ENCODE data around the gene PPCDC. TPM values are rescaled to one million over a fixed set of nuclear protein-coding genes. Genes with fewer than 3 reads are reported as not detected.
A peak's percentile ranks its signal among the peaks of the same experiment; 100 is the strongest.

PPCDC gene
- total RNA-seq, 2 donors from 2014 or later: 5.9 to 6.8 TPM

GRCh38 chr15:75007216-75007615 is 16.2 kb upstream of the PPCDC start:
- ATAC-seq: no peak

GRCh38 chr15:75008221-75008625 is 15.2 kb upstream of the PPCDC start:
- intact Hi-C loops (cut with DNase I): no loop called here
- no peak for ATAC-seq
- DNase-seq: no peak

More at GRCh38 chr15:75007216-75007615, 16.2 kb upstream of the PPCDC start:
- intact Hi-C loops (cut with DNase I): no loop called here
- no peak for DNase-seq

- ATAC-seq (peak in 1 of 2 donors; percentile 23), DNase-seq (no peak)
- intact Hi-C loops (cut with DNase I): no loop called here
Measured at GRCh38 chr15:75008629-75009326, 14.6 kb upstream of the PPCDC start.

GRCh38 chr15:75016431-75016830 is 7.0 kb upstream of the PPCDC start:
- ATAC-seq: no peak
- DNase-seq: no peak
- intact Hi-C loops (cut with DNase I): no loop called here

- DNase-seq (no peak), ATAC-seq (no peak)
- intact Hi-C loops (cut with DNase I): no loop called here
Measured at GRCh38 chr15:75019916-75020315, 3.5 kb upstream of the PPCDC start.

GRCh38 chr15:75021341-75021740 is 2.0 kb upstream of the PPCDC start:
- DNase-seq: no peak
- intact Hi-C loops (cut with DNase I): no loop called here
- ATAC-seq: no peak

GRCh38 chr15:75022783-75023180 is 608 bp upstream of the PPCDC start:
- ATAC-seq: no peak
- DNase-seq: no peak
- intact Hi-C loops (cut with DNase I): no loop called here

GRCh38 chr15:75023872-75024636 is 664 bp downstream of the PPCDC start:
- DNase-seq (no peak), ATAC-seq (peak; percentile 44 to 54)
- intact Hi-C loops (cut with DNase I): no loop called here

- no peak for ATAC-seq
- intact Hi-C loops (cut with DNase I): no loop called here
- DNase-seq: no peak
Measured at GRCh38 chr15:75025107-75025506, 1.7 kb downstream of the PPCDC start.

- ATAC-seq: no peak
- DNase-seq: no peak
- intact Hi-C loops (cut with DNase I): no loop called here
Measured at GRCh38 chr15:75025548-75026260, 2.3 kb downstream of the PPCDC start.

GRCh38 chr15:75027551-75027950 is 4.2 kb downstream of the PPCDC start:
- ATAC-seq (no peak), DNase-seq (no peak)
- intact Hi-C loops (cut with DNase I): no loop called here

GRCh38 chr15:75028991-75029377 is 5.6 kb downstream of the PPCDC start:
- intact Hi-C loops (cut with DNase I): loop anchor here in 1 of 2 donors (1.0 kb wide), 1 partner anchor 175 kb away; no protein-coding TSS in a partner anchor
- DNase-seq: no peak
- no peak for ATAC-seq

- intact Hi-C loops (cut with DNase I): loop anchor here (1.0 to 2.0 kb wide), 2 partner anchors 173 to 175 kb away; no protein-coding TSS in a partner anchor
- peak; percentile 88 for ATAC-seq
- DNase-seq: peak; percentile 95
Measured at GRCh38 chr15:75029378-75030022, 6.1 kb downstream of the PPCDC start.

GRCh38 chr15:75030023-75030413 is 6.6 kb downstream of the PPCDC start:
- ATAC-seq (peak; percentile 32 to 55), DNase-seq (no peak)
- intact Hi-C loops (cut with DNase I): loop anchor here in 1 of 2 donors (2.0 kb wide), 1 partner anchor 173 kb away; no protein-coding TSS in a partner anchor

- DNase-seq (no peak), ATAC-seq (no peak)
- intact Hi-C loops (cut with DNase I): loop anchor here in 1 of 2 donors (2.0 kb wide), 1 partner anchor 172 kb away; no protein-coding TSS in a partner anchor
Measured at GRCh38 chr15:75030424-75030823, 7.0 kb downstream of the PPCDC start.

- no peak for ATAC-seq
- DNase-seq: no peak
- intact Hi-C loops (cut with DNase I): loop anchor here in 1 of 2 donors (2.0 kb wide), 1 partner anchor 171 kb away; no protein-coding TSS in a partner anchor
Measured at GRCh38 chr15:75031848-75032247, 8.5 kb downstream of the PPCDC start.

GRCh38 chr15:75032395-75032794 is 9.0 kb downstream of the PPCDC start:
- ATAC-seq: no peak
- intact Hi-C loops (cut with DNase I): no loop called here

GRCh38 chr15:75033809-75034208 is 10.4 kb downstream of the PPCDC start:
- no peak for ATAC-seq
- no peak for DNase-seq
- intact Hi-C loops (cut with DNase I): no loop called here

More at GRCh38 chr15:75032395-75032794, 9.0 kb downstream of the PPCDC start:
- no peak for DNase-seq

- DNase-seq: no peak
- no peak for ATAC-seq
- intact Hi-C loops (cut with DNase I): no loop called here
Measured at GRCh38 chr15:75034615-75035014, 11.2 kb downstream of the PPCDC start.
